IPS-20b (cell line): ENCODE measurements around the gene RHEX.

ENCODE experiments used
- H3K27ac ChIP-seq: one replicate; pipeline ENCODE4 v1.5.1; 2013; ENCODE audit warnings: low read length
- H3K27me3 ChIP-seq: 2 replicates; pipeline ENCODE4 v1.6.1; 2013; ENCODE audit warnings: mild to moderate bottlenecking, low read length, inconsistent platforms; ENCODE audit not compliant: insufficient read depth
- H3K36me3 ChIP-seq: 2 replicates; pipeline ENCODE4 v1.6.1; 2013; ENCODE audit warnings: low read depth, mild to moderate bottlenecking, inconsistent platforms, low read length, moderate library complexity; ENCODE audit not compliant: insufficient read depth
- H3K4me1 ChIP-seq: 2 replicates; pipeline ENCODE4 v1.6.1; 2013; ENCODE audit warnings: mild to moderate bottlenecking, control low read depth, inconsistent platforms, low read length, moderate library complexity; ENCODE audit not compliant: insufficient read depth
- H3K4me3 ChIP-seq: 2 replicates; pipeline ENCODE4 v1.5.1; 2013; ENCODE audit warnings: mild to moderate bottlenecking, low read length, inconsistent platforms
- H3K9ac ChIP-seq: 2 replicates; pipeline ENCODE4 v1.6.1; 2013; ENCODE audit warnings: low read depth, mild to moderate bottlenecking, inconsistent platforms, low read length, moderate library complexity
- H3K9me3 ChIP-seq: 2 replicates; pipeline ENCODE4 v1.6.1; 2013; ENCODE audit warnings: mild to moderate bottlenecking, low read depth, low read length, inconsistent platforms; ENCODE audit not compliant: insufficient read depth

RHEX gene

DNA sequence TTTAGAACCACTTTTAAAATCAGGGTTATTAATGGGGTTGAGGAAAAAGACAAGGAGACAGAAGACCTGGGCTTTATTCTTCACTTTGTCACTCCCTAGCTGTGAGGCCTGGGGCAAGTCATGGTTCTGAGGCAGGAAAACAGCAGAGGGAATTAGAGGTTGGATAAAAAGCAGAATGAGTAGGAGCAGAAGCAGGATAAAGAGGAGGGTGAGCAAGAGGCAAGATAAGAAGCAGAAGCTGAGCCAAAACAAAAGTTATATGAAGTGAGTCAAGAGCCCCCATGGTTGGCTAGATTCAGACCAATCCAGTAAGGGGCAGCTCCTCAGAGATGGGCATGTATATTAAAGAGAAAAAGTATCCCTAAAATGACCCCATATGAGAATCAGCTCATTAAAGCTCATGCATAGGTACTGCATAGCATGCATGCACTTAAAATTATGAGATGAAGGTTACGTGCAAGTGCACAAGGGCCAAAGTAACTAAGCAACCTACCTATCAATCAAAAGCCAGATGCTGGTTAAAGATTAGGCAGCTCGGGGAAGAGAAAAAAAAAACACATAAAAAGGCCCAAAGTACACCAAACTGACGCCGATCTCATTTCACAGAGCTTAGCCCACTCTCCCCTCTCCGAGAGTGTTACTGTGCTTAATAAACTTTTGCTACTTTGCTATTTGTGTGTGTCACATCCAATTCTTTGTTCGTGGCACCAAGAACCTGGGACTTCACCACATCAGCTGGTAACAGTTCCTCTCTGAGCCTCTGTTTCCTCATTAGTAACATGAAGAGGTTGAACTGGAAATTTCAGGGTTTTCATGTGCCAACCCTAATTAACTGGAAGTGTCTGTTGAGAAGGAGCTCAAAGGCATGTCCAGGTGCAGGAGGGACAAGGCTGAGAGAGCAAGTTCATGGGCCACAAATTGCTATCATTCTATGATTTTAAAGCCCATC, 62.0 kb downstream of the RHEX start:
- H3K36me3 ChIP-seq: no peaks in the 10 kb centered on the region
- no peak overlapping the region for H3K4me3 ChIP-seq
- no peak overlapping the region for H3K9ac ChIP-seq
- H3K27me3 ChIP-seq: peaks cover 54% of the 10 kb centered on the region
- H3K9me3 ChIP-seq: no peaks in the 10 kb centered on the region
- no peaks in the 10 kb centered on the region for H3K4me1 ChIP-seq
- no peak overlapping the region for H3K27ac ChIP-seq

DNA sequence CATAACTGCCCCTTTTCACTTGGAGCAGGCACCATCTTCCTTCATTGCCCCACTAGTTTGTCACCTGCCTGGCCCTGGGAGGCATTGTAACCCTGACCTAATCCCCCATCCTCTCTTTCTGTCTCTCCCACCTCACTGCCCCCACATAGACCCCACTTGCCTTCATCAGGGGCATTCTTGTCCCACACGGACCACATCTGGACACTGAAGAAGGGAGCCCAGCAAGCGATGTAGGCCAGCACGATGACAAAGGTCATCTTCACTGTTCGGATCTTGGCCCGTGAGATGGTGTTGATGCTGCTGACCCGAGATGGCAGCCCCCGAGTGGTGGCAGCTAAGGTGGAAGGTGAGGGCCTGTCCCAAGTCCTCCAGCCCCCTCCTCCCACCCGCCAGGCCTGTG, 62.8 kb downstream of the RHEX start:
- no peaks in the 10 kb centered on the region for H3K36me3 ChIP-seq
- H3K27me3 ChIP-seq: peaks cover 54% of the 10 kb centered on the region
- no peaks in the 10 kb centered on the region; the same call in 1 of the 2 replicates for H3K9me3 ChIP-seq
- H3K4me1 ChIP-seq: no peaks in the 10 kb centered on the region
- H3K4me3 ChIP-seq: no peak overlapping the region
- H3K27ac ChIP-seq: no peak overlapping the region
- no peak overlapping the region for H3K9ac ChIP-seq

DNA sequence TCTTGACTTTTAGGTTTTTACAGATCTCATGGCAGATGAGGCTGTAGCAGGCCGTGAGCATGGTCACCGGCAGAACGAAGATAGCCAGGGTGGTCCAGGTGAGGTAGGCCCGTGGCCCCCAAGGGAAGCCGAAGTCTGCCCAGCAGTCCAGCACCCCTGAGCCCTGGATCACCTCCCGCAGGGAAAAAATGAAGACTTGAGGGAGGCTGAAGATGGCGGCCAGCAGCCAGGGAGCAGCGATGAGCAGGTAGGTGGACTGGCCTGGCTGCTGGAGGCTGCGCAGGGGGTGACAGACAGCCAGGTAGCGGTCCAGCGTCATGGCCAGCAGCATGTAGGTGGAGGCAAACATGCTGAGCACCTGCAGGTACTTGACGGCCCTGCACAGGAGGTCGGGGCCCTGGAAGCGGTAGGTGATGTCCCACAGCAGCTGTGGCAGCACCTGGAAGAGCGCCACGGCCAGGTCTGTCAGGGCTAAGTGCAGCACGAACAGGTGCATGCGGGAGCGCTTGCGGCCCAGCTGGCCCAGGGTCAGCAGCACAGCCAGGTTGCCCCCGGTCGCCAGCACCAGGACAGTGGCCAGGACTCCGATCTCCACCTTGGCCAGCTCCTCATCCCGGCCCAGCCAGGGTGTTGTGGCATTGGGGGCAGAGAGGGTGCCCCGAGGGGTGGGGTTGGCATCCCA, 63.4 kb downstream of the RHEX start:
- Histone ChIP-seq H3K27ac (no peak overlapping the region), H3K9ac (no peak overlapping the region), H3K4me1 (no peaks in the 10 kb centered on the region), H3K4me3 (peak overlapping the region; percentile 77; the same call in 1 of the 2 replicates), H3K9me3 (peaks cover 4% of the 10 kb centered on the region), H3K36me3 (no peaks in the 10 kb centered on the region), H3K27me3 (peaks cover 54% of the 10 kb centered on the region)

DNA sequence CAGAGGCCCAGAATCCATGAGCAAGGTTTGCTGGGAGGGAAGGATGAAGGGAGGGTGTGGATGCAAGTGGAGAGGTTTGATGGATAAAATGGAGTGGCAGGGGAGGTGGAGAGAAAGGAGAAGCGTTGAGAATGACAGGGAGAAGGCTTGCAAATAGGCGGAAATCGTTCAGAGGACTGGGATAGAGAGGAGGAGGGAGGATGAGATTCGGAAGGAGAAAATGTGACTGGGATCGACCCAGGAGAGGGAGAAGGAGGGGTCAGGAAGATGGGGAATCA, 63.8 kb downstream of the RHEX start:
- no peaks in the 10 kb centered on the region for H3K4me1 ChIP-seq
- H3K36me3 ChIP-seq: no peaks in the 10 kb centered on the region
- peak overlapping the region; percentile 77 for H3K4me3 ChIP-seq
- H3K9ac ChIP-seq: peak overlapping the region; percentile 29; the same call in 1 of the 2 replicates
- H3K27me3 ChIP-seq: peaks cover 54% of the 10 kb centered on the region
- no peak overlapping the region for H3K27ac ChIP-seq
- peaks cover 7% of the 10 kb centered on the region for H3K9me3 ChIP-seq

DNA sequence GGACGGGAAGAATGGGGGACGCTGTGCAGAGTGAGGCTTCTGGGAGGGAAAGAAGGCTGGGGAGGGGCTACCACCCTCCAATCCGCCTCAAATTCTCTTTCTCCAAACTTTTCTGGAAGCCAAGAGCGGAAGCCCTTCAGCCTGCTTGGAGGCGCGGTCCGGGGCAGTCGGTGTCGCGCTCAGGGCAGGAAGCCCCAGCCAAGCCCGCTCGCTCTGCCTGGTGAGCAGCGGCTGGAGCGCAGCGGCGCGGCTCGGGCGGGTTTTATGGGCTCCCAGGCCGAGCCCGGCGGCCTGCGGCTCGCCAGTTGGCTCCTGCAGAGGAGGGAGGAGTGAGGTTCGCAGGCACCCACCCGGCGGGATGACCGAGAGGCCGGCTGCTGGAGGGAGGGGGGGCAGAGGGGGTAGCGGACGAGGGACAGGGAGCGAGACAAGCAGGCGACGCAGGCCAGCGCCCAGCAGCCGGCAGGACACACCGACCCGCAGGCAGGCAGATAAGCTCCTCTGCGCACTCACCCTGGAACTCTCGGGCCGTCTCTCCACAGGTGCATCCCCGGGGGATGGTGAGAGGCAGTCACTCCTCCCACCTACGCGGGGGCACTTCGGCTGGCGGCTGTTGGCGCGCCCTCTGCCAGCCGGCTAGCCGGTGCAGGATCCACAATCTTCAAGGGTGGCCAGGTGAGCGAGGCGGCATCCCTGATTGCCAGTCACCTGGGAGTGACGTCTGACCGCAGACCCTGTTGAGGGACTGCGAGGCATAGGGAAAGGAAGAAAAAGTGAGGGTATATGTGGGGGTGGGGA, 64.4 kb downstream of the RHEX start, which contains the start of gene AVPR1B:
TSS of gene AVPR1B (minus strand) at position 238 of the 798 bp plus-strand sequence. CDS start 498 bp downstream, outside the sequence.
- Histone ChIP-seq H3K27ac (no peak within 1 kb of the TSS), H3K36me3 (no peaks in the 10 kb centered on the region), H3K4me1 (no peaks in the 10 kb centered on the region), H3K27me3 (peaks cover 54% of the 10 kb centered on the region), H3K4me3 (peak within 1 kb of the TSS; percentile 77), H3K9me3 (peaks cover 7% of the 10 kb centered on the region), H3K9ac (peak within 1 kb of the TSS; percentile 29; the same call in 1 of the 2 replicates)

DNA sequence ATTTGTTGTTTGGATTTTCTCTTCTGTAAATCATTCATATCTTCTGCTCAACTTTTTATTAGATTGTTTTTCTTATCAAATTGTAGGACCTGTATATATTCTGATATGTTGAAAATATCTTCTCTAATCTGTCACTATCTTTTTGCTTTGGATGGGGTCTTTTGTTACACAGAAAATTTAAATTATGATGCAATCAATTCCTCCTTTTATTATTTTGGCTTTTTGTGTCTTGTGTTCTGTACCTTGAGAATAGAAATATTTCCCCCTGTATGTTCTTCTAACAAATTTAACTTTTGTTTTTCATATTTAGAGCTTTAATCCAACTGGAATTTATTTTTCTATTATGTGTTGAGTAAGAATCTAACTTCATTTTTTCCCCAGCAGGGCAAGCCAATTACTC, 67.4 kb downstream of the RHEX start:
- peaks cover 7% of the 10 kb centered on the region for H3K9me3 ChIP-seq

DNA sequence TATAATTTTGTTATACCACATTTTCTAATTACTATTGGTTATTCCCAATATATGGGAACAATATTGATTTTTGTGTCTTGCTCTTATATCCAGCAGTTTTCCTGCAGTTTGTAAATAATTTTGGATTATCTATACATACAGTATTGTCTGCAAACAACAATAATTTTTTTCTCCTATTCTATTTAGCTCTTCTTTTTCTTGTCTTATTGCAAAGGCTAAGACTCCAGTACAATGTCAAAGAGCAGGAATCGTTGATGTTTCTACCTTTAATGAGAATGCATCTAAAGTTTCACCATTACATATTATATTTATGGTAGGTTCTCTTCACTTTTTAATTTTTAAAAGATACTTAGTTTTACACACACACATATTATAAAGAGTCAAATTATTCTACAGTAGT, 68.3 kb downstream of the RHEX start:
- H3K27me3 ChIP-seq: peaks cover 32% of the 10 kb centered on the region
- no peak overlapping the region for H3K27ac ChIP-seq
- H3K36me3 ChIP-seq: no peaks in the 10 kb centered on the region
- H3K9me3 ChIP-seq: peaks cover 7% of the 10 kb centered on the region
- H3K4me3 ChIP-seq: no peak overlapping the region
- H3K4me1 ChIP-seq: no peaks in the 10 kb centered on the region
- H3K9ac ChIP-seq: no peak overlapping the region

More for the DNA sequence above, 67.4 kb downstream of the RHEX start:
- Histone ChIP-seq H3K4me3 (no peak overlapping the region), H3K9ac (no peak overlapping the region), H3K4me1 (no peaks in the 10 kb centered on the region), H3K27ac (no peak overlapping the region), H3K36me3 (no peaks in the 10 kb centered on the region), H3K27me3 (peaks cover 41% of the 10 kb centered on the region)

DNA sequence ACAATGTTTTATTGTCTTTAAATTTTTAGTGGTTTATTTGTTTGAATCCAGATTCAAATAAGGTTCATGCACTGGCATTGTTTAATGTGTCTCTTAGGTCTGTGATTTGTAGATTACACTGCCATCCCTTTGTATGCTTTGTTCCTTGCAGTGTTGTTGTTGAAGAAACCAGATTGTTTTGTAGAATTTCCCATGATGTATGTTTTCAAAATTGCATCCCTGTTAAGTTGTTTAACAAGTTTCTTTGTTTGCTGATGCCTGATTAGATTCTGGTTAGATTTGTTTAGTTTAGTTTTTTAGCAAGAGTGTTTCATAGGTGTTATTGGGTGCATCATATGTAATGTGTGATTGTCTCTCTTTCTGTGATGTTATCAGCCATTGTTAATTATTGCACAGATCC, 69.7 kb downstream of the RHEX start:
- H3K27me3 ChIP-seq: peaks cover 18% of the 10 kb centered on the region
- no peak overlapping the region for H3K4me3 ChIP-seq
- no peak overlapping the region for H3K9ac ChIP-seq
- H3K27ac ChIP-seq: no peak overlapping the region
- no peaks in the 10 kb centered on the region for H3K4me1 ChIP-seq
- peaks cover 7% of the 10 kb centered on the region for H3K9me3 ChIP-seq
- no peaks in the 10 kb centered on the region for H3K36me3 ChIP-seq

DNA sequence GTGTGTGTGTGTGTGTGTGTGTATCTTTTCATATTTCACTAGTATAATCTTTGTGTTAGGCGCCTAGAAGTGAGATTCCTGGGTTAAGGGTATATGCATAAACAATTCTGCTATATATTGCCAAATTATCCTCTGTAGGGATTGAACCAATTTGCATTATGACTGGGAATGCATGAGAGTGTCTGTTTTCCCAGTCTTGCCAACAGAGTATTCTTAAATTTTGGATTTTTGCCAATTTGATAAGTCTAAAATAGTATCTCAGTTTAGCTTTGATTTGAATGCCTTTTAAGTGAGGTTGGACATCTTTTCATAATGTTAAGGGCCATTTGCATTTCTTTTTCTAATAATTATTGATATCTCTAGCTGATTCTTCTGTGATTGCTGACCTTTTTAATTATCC, 72.4 kb downstream of the RHEX start:
- H3K27ac ChIP-seq: no peak overlapping the region
- H3K36me3 ChIP-seq: no peaks in the 10 kb centered on the region
- H3K4me1 ChIP-seq: no peaks in the 10 kb centered on the region
- no peak overlapping the region for H3K9ac ChIP-seq
- peaks cover 7% of the 10 kb centered on the region for H3K9me3 ChIP-seq
- no peaks in the 10 kb centered on the region; the same call in 1 of the 2 replicates for H3K27me3 ChIP-seq
- no peak overlapping the region for H3K4me3 ChIP-seq

DNA sequence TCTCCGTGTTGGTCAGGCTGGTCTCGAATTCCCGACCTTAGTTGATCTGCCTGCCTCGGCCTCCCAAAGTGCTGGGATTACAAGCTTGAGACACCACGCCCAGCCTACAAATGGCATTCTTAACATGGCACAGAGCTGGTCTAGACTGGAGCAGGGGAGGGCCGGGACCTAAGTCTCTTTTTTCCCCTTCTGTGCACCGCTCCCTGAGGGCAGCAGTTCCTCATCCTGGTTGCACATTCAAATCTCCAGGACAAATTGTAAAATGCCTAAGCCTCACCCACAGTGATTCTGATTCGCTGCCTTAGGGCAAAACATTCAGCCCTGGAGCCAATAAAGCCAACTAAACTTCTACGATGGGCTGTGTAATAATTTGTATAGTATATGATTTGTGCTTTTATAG, 74.4 kb downstream of the RHEX start:
- no peaks in the 10 kb centered on the region for H3K36me3 ChIP-seq
- H3K27me3 ChIP-seq: no peaks in the 10 kb centered on the region; the same call in 1 of the 2 replicates

DNA sequence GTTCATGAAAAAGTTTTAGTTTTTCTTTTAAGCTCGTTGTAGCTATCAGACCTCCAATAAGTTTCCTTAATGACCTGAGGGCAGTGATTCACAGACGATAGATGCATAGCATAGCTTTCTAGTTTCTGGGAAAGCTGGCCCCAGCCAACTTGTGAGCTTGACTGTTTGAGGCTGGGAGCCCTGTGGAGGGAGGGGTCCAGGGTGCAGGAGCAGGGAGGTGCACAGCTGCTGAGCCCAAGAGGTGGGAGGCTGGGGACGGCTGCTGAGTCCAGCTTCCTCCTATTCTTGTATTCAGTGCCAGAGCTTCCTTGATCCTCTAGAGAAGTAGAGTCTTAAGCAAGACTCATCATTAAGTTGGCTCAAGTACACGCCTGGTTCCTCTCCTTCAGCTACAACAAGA, 75.2 kb downstream of the RHEX start:
- H3K27ac ChIP-seq: no peak overlapping the region
- no peaks in the 10 kb centered on the region for H3K9me3 ChIP-seq
- H3K4me1 ChIP-seq: no peaks in the 10 kb centered on the region
- no peak overlapping the region for H3K9ac ChIP-seq
- H3K36me3 ChIP-seq: no peaks in the 10 kb centered on the region
- H3K4me3 ChIP-seq: no peak overlapping the region
- H3K27me3 ChIP-seq: no peaks in the 10 kb centered on the region; the same call in 1 of the 2 replicates

More for the DNA sequence above, 74.4 kb downstream of the RHEX start:
- no peak overlapping the region for H3K4me3 ChIP-seq
- no peaks in the 10 kb centered on the region for H3K9me3 ChIP-seq
- no peak overlapping the region for H3K27ac ChIP-seq
- no peaks in the 10 kb centered on the region for H3K4me1 ChIP-seq
- no peak overlapping the region for H3K9ac ChIP-seq
